ENCODE results near the gene INHA.

Gene INHA

GRCh38 chr2:219611306-219611705, 39.2 kb downstream of the INHA start:
- DNase-seq (ENCODE audit: low spot score), result no peak
- no peak for FAIRE-seq

DNA sequence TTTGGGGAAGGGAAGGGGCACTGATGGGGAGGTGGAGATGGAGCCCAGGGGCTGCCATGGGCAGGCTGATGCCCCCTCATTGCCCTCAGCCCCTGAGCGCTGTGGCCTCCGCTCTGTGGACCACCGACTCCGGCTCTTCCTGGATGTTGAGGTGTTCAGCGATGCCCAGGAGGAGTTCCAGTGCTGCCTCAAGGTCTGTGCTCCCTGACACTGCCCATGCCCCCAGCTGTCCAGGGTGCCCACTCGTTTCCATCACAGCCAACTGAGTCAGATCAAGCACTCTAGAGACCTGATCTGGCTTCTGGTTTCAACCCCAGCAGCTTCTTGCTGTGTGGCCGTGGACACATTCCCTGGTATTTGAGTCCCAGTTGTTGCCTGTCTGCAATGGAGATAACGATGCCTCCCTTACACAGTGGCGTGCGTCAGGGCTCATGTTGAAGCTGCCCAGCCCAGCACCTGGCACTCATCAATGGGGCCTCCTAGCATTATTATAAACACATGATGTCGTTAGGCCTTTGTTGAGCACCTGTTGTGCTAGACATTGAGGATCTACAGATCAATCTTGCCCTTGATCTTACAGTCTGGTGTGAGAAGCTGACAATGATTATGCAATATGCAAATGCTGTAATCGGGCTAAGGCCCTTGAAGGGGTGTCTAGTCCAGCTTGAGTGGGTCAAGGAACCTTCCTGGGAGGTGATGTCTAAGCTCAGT, 39.9 kb downstream of the INHA start:
- FAIRE-seq (no peak), DNase-seq (ENCODE audit: low spot score) (no peak)

DNA sequence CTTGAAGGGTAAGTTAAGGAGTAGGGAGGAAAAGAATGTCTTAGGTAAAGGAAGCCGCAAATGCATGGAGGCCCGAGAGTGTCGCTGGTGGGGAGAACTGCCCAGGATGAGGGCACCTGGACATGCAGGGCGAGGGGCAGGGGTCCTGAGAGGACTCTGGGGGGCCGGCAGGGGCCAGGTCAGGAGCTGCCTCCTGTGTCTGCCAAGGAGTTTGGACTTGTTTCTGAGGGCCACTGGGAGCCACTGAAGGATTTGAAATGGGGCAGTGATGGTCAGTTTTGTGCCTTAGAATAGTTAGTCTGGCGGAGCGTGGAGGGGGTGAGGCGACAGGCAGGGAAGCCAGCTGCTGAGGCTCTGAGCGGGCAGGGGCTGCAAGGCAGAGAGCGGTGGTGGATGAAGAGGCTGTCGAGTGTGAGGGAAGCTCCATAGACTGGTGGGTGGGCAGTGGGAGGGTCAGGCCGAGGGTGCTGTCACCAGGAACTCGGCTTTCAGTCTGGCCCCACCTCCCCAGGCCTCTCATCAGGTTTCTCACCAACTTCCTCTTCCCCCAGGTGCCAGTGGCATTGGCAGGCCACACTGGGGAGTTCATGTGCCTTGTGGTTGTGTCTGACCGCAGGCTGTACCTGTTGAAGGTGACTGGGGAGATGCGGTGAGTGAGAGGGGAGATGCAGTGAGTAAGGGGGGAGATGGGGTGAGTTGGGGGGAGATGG, 40.6 kb downstream of the INHA start:
- no peak for DNase-seq (ENCODE audit: low spot score)
- FAIRE-seq, result no peak

DNA sequence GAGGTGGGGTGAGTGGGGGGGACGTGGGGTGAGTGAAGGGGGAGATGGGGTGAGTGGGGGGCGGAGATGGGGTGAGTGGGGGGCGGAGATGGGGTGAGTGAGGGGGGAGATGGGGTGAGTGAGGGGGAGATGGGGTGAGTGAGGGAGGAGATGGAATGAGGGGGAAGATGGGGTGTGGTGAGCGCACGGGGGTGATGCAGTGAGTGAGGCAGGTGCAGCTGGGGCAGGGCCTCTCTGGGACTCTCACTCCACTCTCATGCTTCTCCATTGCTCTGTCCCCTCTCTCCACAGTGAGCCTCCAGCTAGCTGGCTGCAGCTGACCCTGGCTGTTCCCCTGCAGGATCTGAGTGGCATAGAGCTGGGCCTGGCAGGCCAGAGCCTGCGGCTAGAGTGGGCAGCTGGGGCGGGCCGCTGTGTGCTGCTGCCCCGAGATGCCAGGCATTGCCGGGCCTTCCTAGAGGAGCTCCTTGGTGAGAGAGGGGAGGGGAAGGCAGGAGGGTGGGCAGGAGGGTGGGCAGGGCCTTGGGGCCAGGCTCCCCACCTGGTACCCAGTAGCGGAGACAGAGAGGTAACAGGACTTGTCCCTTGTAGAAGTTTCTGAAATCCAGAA, 41.5 kb downstream of the INHA start:
- DNase-seq (ENCODE audit: low spot score) (no peak), FAIRE-seq (no peak)

- DNase-seq (ENCODE audit: low spot score), result no peak
- no peak for FAIRE-seq
These were observed 42.2 kb downstream of the INHA start for GRCh38 chr2:219614076-219614860.

DNA sequence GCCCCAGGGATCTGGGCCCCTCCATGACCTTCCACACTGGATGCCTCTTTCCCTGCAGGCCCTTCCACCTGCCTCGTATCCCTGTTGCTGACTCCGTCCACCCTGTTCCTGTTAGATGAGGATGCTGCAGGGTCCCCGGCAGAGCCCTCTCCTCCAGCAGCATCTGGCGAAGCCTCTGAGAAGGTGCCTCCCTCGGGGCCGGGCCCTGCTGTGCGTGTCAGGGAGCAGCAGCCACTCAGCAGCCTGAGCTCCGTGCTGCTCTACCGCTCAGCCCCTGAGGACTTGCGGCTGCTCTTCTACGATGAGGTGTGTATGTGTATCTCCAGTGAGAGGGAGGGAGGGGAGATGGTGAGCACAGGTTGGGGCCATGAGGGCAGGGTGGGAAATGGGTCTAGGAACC, 42.9 kb downstream of the INHA start:
- no peak for FAIRE-seq
- no peak for DNase-seq (ENCODE audit: low spot score)

- no peak for FAIRE-seq
These were observed 43.8 kb downstream of the INHA start for GRCh38 chr2:219615894-219616293.

DNA sequence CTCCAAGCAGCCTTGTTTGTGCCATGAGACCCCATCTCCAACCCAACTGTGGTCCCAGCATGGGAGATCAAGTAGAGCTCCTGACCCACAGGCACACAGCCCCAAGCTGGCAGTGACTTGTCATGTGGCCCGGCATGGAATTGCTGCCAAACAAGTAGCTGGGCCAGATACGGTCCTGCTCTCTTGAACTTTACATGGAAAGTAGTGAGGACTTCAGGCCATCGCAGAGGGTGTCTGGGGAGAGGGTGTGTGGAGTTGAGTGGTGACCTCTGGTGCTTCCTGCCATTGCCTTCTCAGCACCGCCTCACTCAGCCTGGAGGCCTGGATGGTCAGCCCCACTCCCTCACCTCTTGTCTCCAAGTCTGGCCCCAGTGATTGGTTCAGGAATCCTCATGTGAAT, 44.4 kb downstream of the INHA start:
- DNase-seq (ENCODE audit: low spot score), result no peak
- FAIRE-seq, result no peak

More at GRCh38 chr2:219615894-219616293, 43.8 kb downstream of the INHA start:
- no peak for DNase-seq (ENCODE audit: low spot score)

DNA sequence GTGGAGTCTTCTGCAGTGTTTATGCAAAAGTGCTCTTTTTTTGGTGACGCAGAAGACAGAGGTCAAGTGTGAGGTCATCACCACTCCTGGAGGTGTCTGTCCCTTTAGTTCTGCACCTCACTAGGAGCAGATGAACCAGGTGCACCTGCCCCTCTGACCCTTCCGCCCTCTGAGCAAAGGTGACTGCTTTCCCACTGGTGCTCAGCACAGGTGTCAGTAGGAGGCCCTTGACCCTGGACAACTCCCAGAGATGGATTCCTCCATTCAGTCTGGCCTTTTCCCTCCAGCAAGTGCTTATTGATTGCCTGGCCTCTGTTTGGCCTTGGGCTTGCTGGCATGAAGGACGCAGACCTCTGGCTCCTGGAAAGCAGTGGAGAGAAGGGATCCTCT, 46.6 kb downstream of the INHA start:
- FAIRE-seq (no peak), DNase-seq (ENCODE audit: low spot score) (no peak)

DNA sequence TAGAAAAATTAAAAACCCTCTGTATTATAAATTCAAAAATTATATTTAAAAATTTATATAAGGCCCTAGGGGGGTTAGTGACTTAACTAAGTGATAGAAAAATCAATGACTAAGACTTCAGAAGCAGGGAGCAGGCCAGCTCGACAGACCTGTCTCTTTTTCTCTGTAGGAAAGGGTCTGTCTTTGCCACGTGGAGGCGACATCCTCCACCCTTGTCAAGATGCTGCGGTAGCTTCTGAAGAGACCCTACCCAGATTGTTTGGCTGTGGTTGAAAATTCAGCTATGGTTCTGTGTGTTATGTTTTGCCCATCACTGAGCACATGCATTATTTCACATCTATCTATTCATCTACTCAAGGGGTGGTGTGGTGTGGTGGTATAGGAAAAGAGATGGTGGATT, 47.1 kb downstream of the INHA start:
- DNase-seq (ENCODE audit: low spot score), result no peak
- FAIRE-seq, result no peak

- no peak for FAIRE-seq
- DNase-seq (ENCODE audit: low spot score), result no peak
These were observed 48.4 kb downstream of the INHA start for GRCh38 chr2:219620546-219620945.

GRCh38 chr2:219621935-219622334, 49.8 kb downstream of the INHA start:
- no peak for DNase-seq (ENCODE audit: low spot score)
- FAIRE-seq, result no peak

GRCh38 chr2:219622472-219622871, 50.4 kb downstream of the INHA start:
- DNase-seq (ENCODE audit: low spot score) (no peak), FAIRE-seq (no peak)

GRCh38 chr2:219624565-219624964, 52.5 kb downstream of the INHA start:
- DNase-seq (ENCODE audit: low spot score) (no peak), FAIRE-seq (no peak)

GRCh38 chr2:219625179-219625578, 53.1 kb downstream of the INHA start:
- FAIRE-seq (no peak), DNase-seq (ENCODE audit: low spot score) (no peak)
